Measurements from ENCODE around the gene NKAIN1.
A peak's percentile ranks its signal among the peaks of the same experiment; 100 is the strongest.
"Not testable (repeated sequence)": the region's sequence is repeated elsewhere in the genome, so short reads cannot be mapped to it uniquely, and the experiment has no call there.

Gene NKAIN1

DNA sequence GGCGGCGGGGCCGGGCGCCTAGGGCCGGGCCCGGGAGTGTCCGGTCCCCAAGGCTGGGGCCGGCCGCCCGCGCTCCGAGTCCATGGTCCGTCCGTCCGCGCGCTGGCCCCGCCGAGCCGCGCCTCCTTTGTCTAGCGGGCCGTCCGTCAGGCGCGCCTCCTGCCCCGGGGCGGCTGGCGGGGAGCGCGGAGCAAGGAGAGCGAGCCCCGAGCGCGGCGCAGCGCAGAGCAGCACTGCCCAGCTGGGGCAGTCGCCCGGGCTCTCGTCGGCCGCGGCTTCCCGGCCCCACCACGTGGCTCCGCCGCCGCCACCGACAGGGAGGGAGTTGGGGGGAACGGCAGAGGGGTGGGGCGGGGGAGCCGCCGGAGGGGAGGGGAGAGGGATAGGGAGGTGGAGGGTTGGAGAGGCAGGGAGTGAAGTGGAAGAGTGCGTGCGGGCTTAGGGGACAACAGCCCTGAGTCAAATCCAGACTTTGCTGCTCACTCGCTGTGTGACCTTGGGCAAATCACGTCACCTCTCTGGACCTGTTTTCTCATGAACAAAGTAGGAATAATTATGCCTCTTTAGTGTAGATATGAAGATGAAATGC, at the start of gene NKAIN1:
NKAIN1 (minus strand) TSS at position 235 of the 589 bp plus-strand sequence. CDS start 340 bp downstream, outside the sequence.
- DNase-seq = peak; percentile 39

DNA sequence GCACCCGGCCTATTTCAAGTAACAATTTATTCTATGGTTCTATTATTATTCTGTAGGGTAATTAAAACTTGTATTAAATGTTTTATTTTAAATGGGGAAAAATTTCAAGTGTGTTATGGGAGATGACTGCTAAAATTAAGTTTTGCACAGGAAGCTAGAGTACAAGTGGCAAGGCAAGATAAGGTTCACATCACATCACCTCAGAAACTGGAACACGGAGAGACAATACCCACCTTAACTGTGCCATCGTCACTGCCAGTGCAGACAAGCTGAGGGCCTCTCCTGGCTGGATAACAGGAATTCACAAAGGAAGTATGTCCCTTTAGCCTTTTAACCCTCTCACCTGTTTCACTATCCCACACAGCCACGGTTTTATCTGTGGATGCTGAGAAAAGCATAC, 49.3 kb upstream of the NKAIN1 start:
- DNase-seq = no peak

DNA sequence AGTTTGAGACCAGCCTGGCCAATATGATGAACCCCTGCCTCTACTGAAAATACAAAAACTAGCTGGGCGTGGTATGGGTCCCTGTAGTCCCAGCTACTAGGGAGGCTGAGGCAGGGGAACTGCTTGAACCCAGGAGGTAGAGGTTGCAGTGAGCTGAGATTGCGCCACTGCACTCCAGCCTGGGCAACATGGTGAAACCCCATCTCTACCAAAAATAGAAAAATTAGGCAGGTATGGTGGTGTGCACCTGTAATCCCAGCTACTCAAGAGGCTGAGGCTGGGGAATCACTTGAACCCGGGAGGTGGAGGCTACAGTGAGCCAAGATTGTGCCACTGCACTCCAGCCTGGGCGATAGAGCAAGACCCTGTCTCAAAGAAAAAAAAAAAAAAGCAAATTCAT, 48.1 kb upstream of the NKAIN1 start:
- not testable (repeated sequence) for DNase-seq

DNA sequence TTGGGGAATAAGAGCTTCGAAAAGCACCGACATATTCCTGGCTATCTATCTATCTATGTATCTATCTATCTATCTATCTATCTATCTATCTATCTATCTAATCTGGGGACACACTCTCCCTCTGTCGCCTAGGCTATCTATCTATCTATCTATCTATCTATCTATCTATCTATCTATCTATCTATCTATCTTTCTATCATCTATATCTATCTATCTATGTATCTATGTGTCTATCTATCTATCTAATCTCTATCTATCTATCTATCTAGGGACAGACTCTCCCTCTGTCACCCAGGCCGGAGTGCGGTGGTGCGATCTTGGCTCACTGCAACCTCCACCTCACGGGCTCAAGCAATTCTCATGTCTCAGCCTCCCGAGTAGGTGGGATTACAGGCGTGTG, 42.7 kb upstream of the NKAIN1 start:
- DNase-seq = not testable (repeated sequence)

DNA sequence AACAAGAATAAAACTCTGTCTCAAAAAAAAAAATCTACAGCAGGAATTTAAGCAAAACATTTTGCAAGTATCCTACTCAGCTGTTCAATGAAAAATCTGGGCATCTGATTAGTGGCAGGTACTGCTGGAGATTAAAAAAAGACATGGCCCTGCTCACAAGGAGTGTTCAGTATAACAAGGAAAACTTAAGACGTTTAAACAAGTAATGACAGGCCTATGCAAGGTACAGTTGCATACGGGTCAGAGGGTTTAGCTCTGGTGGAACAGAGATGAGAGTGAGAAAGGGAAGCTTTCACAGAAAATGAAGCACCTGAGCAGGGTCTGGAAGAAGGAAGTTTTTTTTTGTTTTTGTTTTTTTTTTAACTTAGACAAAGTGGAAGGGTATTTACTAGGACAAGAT, 33.9 kb upstream of the NKAIN1 start:
- DNase-seq = no peak

DNA sequence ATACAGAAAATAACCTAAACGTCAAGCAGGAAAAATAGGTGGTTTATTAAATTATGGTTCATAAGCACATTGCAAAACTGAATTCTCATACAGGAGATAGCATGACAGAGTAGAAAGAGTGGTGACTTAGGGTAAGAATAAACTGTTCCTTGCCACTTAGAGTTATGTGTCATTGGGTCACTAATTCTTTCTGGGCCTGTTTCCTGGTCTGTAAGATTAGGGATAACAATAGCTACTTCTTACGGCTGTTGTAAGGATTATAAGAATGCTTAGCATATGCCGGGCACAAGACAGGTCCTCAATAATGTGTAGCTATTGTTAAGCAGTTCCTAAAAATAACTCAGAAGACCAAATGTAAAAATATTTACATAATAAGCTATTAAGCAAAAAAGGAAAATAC, 32.7 kb upstream of the NKAIN1 start:
- no peak for DNase-seq

DNA sequence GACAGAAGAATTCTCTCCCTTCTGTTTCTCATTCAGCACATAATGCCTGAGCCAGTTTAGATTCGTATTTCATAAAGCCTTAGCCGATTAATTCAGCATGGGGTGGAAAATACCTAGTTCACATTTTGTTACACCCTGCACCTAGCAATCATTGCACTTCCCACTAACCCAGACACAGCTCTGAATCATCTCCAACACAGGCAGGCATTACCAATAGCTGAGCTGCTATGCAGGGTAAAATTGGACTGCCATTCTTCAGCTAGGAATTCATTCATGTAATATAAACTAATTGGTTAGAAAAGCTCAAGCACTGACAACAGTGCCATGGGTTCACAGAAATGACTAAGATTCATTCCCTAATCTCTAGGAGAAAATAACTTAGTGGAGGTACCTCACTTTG, 26.9 kb upstream of the NKAIN1 start:
- no peak for DNase-seq

DNA sequence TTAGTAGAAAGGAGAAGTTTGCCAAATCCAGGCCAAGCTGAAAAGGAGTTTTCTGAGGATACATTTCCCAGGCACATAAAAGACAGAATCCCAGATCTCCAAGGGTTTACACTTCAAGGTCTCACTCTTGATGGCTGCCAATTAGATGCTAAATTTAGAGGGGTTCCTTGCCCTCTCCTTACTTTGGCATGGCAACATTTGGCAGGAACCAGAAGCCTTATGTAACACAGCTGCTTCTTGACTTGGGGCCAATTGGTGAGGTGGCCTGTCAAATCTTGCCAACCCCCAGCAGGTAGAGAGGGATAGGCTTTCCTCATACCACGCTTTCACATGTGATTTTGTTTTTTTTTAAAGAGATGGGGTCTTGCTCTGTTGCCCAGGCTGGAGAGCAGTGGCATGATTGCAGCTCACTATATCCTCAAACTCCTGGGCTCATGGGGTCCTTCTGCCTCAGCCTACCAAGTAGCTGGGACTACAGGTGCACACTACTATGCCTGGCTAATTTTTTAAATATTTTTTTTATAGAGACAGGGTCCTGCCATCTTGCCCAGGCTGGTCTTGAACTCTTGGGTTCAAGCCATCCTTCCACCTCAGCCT, 25.2 kb upstream of the NKAIN1 start:
- no peak for DNase-seq

DNA sequence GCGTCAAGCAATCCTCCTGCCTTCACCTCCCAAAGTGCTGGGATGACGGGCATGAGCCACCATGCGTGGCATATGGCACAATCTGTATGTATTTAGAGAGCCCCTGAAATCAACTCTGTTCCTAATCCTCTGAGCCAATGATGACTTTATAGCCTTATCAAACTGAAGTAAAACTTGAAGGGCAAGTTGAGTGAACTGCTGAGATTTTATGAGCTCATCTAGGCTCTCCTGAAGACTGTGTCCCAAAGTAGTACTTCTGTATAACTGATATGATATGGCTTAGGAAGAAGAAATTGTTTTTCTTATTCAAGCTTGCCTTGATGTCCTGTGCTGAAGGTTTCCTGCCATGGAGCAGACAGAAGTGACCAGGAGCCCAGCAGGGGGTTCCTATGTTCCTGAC, 23.7 kb upstream of the NKAIN1 start:
- no peak for DNase-seq

DNA sequence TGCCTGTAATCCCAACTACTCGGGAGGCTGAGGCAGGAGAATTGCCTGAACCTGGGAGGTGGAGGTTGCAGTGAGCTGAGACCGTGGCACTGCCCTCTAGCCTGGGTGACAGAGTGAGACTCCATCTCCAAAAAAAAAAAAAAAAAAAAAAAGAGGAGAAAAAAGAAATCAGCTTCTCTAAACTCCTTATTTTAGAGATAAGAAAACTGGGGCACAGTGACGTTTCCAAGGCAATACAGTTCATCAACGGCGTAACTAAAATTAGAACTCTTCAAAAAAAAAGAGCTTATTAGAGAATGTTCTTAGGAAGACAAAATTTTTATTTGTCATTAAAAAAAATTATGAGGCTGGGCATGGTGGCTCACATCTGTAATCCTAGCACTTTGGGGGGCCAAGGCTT, 22.7 kb upstream of the NKAIN1 start:
- not testable (repeated sequence) for DNase-seq

DNA sequence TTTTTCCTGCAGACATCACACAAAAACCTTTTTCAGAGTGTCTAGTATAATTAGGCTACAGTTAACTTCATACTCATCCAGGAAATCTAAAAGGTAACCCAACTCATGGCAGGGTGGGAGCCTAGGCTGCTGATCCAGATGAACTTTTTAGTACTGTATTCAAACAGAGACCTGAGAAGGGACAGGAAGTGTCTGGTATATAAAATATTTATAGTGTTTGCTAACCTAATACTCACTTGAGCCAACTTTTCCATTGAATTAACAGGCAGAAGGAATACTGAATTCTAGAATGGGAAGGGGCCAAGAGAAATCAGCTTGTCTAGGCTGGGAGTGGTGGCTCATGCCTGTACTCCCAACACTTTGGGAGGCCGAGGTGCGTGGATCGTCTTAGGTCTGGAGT, 22.2 kb upstream of the NKAIN1 start:
- no peak for DNase-seq

DNA sequence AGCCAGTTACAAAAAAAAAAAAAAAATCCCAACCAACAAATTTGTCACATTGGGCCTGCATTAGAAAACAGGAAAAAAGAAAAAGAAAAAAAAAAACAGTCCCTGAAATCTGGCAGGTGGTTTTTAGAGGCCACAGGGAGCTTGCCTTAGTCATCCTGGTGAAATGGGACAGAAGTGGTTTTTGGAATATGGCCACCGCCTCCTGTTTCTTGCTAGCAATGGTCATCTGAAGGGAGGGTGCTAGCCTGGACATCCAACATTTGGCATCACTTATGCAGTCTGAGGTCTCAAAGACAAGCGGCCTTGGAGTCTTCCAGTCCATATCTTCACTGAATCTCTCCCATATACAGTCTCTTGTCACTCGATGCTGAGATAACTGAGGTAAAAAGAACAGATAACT, 20.1 kb upstream of the NKAIN1 start:
- no peak for DNase-seq

DNA sequence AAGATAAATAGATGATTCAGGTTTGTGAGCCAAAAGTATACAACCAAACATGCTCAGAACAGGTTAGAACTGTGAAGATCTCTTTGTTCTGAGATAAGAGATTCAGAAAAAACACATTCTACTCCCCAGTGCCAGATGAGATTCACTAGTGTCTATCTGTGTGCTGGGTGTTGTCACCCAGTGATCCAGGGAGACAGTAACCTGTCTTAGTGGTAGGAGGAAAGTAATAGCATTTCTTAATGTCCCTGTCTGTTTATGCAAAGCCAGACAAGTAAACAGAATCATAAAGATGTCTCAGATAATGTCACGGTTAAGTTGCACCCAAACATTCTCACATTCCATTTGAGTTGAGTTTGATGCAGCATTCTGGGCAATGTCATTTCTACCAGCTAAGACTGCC, 18.9 kb upstream of the NKAIN1 start:
- no peak for DNase-seq

DNA sequence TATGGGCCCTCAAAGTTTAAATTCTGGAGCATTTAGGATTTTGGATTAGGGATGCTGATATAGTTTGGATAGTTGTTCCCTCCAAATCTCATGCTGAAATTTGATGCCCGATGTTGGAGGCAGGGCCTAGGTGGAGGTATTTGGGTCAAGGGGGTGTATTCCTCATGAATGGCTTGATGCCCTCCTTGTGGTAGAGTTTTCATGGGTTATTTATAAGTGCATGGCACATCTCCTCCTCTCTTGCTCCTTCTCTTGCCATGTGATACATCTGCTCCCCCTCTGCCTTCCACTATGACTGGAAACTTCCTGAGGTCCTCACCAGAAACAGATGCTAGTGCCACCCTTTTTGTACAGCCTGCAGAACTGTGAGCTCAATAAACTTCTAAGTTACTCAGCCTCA, 17.5 kb upstream of the NKAIN1 start:
- no peak for DNase-seq

DNA sequence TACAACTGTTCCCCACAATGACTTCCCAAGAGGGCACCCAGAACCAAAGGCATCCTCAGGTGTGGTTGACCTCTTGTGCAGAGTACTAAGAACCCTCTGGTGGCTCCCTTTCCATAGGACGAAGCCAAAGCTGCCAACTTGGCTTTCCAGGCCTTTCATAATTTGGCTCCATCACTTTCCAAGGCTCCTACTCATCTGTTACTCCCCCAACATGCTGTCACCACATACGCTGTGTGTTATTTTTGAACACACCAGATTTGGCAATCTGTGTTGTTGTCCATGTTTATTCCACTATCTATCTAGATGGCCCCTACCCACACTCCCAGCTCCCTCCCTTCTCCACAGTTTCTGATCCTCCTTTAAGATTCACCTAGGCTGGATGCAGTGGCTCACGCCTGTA, 10.2 kb upstream of the NKAIN1 start:
- DNase-seq = no peak

DNA sequence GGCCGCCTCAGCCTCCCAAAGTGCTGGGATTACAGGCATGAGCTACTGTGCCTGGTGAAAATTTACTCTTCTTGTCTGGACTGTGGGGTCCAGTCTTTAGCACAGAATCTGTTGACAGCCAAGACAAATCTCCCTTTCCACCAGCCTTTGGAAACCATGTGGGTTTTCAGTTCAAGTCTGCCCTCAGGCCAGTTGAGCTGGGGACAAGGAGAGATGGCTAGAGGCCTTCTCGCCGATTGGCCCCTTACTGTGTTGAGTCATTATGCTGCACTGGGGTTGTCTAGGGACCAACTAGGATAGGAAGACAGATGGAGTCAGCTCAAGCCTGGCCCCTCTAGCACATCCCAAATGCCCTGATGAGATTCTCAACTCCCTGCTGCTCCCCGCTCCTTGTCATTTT, 8.6 kb upstream of the NKAIN1 start:
- no peak for DNase-seq

DNA sequence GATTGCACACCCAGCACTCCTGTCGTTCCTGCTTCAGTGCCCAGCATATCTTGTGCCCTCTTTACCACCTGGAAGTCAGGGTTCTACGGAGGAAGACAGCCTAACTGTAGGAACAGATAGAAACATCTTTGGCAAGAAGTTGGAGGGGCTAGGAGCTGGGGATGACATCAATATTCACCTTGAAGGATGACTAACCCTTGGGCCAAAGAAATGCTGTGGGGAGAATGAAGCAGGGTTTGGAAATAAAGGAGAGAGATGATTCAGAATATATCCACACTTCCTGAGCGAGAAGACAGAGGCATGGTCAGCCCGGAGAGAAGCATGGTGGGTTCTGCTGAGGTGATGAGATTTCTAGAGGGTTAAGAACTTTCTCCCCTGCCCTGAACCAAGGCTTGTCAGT, 4.6 kb upstream of the NKAIN1 start:
- no peak for DNase-seq

DNA sequence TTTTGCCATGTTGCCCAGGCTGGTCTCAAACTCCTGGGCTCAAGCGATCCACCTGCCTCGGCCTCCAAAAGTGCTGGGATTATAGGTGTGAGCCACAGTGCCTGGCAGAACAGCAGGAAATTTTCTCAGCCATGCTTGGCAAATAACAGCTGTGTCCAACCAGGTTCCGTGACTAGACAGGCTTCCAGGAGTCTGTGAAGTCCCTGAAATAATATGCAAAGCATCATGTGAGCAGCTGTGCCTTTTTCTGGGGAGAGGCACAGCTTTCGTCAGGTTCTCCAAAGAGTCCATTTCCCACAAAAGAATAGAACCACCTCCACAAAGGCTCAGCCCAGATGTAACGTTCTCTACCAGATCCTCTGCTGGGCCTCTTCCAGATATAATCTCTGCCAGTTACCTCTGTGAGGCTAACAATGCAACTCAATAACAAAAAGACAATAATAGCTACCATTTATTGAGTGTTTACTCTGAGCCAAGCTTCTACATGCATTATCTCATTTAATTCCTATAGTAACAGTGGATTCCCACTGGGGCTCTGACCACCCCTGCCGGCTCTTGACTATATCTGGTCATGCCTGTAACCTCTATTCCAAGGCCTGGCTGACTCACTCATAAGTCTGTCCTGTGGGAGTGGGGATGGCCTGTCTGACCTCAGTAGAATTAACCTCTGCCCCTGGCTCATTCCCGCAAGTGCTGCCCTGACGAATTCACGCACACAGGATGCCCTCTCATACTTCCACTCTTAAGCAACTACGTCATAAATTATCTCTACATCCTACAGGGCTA, 4.0 kb upstream of the NKAIN1 start:
- no peak for DNase-seq

DNA sequence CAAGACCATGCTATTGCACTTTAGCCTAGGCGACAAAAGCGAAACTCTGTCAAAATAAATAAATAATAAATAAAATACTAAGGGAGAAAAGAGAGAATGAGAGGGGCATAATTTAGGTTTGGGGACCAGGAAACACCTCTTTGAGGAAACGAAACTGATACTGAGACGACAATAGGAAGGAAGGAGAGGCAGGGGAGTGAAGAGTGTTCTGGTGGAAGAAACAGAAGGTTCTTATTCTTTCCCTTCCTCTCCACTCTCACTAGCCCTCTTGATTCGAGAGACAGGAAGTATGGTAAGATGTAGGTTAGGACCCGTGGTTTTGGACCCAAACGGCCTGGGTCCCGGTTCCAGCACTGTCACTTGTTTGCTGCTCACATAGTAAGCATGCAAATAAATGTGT, 1.6 kb upstream of the NKAIN1 start:
- DNase-seq = no peak

DNA sequence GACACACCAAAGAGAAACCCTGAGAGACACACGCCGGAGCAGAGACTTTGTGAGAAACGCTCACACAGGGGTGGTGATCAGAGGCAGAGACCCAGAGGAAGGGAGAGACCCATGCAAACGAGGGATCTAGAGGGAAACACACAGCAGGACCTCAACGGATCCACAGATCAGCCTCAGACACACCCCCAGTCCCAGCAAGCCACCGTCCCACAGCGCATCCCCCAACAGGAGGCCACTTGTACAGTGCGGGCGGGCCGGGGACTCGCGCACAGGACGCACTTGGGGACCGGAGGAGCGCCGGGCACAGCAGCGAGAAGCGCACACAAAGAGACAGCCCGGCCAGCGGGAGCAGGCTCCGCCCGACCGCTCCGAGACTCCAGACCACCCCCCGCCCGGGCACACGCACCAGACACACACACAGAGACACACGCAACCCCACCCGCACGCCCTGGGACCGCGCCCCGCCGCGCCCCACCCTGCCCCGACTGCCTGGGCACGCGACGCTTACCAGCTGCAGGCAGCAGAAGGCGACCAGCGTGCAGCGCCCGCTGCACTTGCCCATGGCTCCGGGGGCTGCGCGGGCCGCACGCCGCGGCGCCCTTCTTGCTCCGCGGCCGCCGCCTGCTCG, 587 bp downstream of the NKAIN1 start:
- no peak for DNase-seq

DNA sequence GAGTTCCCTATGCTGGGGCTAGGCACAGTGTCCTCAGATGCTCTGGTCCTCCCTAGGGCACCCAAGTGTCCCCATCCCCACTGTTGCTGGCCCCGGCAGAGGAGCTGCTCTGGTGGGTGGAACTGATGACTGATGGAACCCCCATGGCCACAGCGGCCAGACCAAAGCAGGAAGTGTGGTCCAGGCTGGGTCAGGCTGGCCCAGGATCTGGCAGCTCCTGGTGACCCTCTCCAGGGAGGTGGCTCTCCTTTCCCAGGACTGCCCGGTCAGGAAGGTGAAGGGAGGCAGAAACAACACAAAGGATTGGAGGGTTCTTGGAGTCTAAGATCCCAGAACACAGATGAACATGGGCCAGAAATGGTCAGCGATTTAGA, 1.1 kb downstream of the NKAIN1 start:
- DNase-seq = no peak

DNA sequence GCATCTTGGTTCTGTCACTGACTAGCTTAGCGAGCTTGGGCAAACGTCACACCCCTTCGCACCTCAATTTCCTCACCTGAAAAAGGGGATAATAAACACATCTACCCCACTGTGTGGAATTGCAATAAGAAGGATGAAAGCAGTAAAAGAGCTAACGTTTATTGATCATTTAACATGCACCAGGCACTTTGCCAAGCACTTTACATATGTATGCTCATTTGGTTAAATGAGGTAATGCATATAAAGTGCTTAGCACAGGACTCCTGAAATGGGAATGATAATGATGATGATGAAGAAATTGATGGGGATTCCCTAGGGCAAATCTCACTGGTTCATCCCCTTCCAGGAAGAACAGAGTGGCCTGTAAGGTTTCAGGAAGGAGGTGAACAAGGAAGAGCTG, 4.8 kb downstream of the NKAIN1 start:
- no peak for DNase-seq

DNA sequence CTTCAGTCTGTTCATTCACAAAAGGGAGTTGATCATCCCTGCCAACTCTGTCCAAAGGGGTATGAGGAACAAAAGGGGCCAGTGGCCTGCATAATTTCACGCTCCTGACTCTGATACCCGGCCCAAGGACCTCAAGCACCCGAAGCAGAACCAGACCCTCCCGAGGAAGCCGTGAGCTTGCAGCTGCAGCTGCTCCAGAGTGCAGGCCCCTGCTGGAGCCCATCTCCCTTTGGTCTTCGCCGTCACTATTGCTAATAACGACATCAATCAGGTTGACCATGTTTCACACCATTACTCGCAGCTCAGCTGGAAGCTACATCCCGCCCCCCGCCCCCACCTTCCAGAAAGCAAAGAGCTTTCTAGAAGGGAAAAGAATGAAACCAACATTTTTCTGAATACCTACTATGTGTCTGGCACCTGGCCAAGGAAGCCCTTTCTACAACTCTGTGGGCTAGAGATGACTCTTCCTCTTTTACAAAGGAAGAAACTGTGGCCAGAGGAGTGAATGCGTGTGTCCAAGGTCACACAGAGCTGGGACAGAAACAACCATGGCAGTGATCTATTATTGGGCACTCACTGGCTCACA, 5.5 kb downstream of the NKAIN1 start:
- no peak for DNase-seq

DNA sequence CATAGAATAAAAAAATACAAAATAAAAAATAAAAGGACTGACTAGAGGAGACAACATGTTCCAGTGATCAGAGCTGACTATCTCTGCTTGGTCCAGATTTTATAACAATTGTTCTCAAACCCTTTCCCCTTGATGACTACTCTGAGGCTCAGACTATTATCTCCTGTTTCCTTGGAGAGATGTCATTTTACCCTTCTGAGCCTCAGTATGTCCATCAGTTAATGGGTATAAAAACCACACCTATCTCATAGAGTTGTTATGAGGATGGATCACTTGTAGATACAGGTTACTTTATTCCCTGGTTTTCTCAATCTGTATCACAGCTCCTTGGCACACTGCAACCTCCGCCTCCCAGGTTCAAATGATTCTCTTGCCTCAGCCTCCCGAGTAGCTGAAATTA, 7.0 kb downstream of the NKAIN1 start:
- no peak for DNase-seq
